HG02981 (cell line): ENCODE measurements around the gene CDCA7L.
"Not testable (repeated sequence)": the region's sequence is repeated elsewhere in the genome, so short reads cannot be mapped to it uniquely, and the experiment has no call there.

Experiments used
- ATAC-seq: cut with Tn5 transposase; IDR thresholded peaks from one replicate; pipeline ENCODE4 v1.9.1; 2021; ENCODE audit warnings: mild to moderate bottlenecking, moderate library complexity; ENCODE audit not compliant: unreplicated experiment

CDCA7L gene

DNA sequence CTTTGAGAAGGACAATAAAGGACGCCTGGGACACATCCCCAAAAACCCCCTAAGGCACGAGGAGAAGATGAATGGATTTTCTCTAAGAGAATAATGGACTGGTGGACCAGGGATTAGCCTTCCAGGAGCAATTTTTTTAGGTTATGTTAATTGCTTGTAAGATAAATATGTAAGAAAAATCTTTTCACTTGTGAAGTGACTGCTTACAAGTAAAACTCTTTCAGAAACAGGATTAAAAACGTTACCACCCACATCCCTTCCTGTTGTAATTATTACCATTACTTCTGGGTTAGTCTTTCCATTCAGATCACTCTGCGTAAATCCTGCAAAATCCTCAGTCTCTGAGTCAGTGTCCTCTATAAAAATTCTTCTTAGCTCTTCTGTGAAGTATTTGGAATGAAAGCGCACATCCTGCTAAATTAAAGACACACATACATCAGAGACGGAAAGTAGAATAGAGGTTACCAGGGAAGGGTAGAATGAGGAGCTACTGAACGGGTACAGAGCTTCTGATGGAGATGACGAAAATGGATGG, 34.3 kb downstream of the CDCA7L start:
- no peak for ATAC-seq

DNA sequence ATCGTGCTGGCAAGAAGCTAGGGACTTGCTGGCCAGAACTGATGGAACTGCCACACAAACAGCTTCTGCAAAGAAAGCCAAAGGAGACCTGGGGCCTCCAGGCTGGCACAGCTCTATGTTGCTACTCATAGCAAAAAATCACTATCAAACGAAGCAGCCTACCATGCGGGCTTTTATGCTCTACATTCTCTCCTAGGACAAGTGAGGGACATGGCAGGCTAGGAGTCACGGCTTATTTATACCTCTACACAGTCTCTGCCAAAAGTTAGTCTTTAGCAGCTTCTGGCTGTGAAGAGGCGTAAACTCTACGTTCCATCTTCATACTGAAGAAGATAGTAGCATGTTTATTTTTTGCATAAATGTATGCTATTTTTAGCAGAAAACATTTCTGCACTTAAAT, 35.4 kb downstream of the CDCA7L start:
- no peak for ATAC-seq

DNA sequence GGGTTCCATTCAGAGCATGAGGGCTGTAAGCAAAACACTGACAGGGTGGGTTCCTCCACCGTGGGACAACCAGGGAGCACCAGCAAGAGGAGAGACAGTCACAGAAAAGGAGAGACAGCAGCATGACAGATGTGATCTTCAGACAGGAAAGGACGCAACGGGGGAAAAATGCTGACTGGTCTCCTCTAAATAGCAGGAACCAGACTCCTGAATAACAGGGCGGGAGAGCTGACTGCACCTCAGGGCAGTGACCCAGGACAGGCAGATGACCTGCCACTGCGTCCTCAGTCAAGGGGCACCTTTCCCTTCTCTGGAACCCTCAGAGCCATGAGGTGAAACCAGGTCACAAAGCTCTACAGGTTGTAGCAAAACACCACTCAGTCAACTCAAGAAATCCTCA, 37.0 kb downstream of the CDCA7L start:
- ATAC-seq: no peak

DNA sequence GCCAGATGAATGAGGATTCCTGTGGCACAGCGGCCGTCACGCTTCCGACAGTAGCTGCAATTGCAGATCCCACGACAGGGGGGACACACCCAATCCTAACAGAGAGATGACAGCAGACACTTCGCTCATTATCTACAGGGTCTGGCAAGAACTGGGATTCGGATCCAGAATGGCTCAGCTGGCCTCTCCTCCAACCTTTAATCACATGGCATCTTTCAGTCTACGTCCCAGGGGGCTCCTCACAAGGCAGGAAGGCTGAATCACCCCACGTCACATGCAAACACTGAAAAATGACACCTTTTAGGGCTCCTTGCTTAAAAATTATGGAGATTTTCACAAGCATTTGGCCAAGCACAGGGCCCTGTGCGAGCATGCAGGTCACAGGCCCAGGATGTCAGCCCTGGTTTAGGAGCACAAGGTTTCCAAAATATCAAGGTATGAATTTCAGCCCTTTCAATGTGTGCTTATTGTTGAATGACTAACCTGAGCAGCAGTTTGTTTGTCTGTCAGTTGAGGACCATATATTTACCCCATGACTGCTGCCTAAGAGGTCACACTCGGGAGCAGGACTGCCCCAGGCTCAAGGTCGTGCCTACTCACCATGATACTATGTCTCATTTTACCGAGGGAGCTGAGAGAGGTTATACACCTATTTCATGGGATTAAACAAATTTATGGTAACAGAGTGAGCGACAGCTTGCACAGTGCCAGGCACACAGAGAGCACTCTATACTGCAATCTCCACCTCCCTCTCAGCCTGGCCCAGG, 42.5 kb downstream of the CDCA7L start:
- no peak for ATAC-seq

DNA sequence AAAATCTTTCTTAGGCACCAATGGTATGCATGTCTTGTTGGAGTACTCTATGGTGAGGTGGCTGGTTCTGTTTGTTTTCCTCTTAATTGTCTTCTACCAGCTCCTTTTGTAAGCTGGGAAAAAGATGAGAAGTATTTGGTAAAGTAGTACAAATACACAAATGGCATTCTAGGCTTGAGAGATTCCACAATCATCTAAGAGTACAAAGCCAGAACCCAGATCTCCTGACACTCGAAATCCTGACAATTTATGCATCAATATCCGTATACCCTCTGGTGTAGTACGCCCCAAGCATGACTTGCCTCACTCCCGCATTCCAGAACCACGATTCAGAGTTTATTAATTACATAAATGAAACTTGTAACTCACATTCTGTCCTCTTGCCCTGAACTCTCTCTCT, 43.5 kb downstream of the CDCA7L start:
- ATAC-seq: no peak

DNA sequence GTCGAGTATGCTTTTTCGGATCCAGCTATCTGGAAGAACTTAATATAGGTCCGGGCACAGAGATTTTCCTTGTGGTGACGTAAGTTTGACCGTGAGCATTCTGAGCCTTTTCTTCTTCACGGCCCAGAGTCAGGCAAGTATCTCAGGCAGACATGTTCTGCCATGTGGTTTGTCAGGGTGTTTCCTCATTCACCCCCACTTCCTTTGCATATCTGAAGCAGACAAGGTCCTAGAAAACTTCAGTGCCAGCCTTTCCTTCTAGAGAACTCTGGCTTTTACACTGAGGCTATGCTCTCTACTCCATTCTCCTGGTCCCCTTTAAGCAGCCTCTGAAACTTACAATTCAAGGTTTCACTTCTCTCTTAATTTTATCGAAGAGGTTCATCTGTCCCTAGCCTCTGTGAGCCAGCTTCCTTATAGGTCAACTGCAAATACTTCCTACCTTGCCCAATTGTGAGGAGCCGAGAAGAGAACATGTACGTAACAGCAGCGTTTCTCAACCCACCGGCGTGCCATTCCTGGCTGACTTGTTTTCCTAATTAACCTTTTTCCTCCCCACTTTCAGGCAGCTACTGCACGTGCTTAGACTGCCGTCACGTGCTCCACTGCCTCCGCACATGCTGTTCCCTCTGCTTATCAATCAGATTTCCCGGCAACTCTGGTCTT, 47.3 kb downstream of the CDCA7L start:
- ATAC-seq: peak; percentile 75

DNA sequence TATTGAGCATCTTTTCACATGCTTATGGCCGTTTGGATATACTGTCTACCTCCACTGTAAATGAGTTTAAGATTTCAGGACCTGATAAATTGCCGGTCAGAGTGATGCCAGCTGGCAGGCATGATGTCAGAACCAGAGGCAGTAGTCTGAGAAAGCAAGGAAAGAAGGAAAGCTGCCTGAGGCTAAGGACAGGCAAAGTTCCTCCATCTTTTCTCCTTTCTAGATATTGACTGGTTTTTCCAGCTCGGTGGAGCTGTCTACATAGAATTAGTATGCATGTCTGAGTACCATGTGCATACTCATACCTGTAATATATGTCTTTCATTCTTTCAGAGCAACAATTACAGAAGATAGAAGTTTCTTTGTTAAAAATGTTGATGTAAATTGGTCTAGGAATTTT, 52.3 kb downstream of the CDCA7L start:
- ATAC-seq: no peak

DNA sequence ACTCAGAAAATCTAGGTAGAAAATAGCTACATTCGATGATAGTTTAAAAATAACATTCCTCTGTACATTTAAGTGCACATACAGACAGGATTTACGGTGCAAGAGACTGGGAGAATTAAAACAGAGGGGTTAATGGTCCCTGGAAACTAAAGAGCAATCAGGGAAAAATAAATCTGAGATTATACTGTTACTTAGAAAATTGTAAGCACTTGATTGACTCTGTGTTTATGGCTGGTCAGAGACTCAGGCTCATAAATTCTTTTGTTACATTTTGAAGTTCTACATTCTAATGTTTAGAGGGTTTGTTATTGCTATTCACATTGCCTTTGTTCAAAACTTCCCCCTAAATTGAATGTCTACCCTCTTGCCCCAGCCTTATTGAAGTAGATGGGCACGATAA, 54.4 kb downstream of the CDCA7L start:
- ATAC-seq: no peak

DNA sequence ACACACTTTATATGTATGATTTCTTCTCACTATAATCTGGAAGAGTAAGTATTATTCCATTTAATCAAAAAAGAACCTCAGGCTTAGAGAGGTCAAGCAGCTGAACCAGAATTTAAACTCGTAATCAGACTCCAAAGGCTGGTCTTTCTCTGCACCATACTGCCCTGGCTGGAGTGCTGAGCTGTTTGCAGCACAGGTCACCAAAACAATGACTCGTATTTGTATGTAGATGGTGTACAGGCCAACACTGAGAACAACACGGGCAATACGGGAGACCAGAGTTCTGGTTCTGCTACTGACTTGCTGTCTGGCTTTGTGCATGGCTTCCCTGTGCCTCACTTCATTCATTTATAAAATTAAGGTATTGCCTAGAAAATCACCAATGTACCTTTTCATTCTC, 57.9 kb downstream of the CDCA7L start:
- ATAC-seq: no peak

DNA sequence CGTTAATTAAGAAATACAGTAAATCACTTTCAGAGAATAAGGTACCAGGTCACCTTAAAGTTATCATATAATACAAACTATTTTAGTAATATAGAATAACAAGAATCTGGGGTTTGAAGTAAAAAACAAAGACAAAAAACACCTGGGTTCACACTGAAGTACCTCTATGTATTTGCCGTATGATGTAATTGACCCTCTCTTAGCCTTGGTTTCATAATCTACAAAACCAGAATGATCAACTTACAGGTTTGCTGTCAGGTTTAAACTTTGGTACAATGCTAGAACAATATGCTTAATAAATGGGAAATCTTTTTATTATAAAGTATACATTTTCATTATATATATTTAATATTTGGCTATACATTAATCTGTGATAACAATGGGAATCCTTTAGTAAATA, 58.3 kb downstream of the CDCA7L start:
- ATAC-seq: no peak

DNA sequence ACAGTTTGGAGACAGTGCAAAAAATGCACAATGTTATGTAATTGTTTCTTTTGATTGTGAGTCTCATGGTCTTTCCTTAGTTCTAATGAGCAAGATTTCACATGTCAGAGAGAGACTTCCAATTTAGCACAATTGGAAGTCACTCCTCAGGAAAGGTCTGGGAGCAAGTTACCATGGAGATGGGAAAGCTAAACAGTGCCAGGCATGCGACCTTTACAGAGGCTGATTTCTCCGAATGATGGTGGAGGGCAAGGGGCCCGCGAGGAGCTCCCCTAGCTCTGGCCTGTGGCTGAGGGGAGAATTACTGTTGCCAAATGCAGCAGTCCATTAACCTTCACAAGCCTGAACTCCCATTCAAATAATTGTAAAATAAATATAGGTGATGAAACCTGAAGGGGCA, 59.3 kb downstream of the CDCA7L start:
- no peak for ATAC-seq

DNA sequence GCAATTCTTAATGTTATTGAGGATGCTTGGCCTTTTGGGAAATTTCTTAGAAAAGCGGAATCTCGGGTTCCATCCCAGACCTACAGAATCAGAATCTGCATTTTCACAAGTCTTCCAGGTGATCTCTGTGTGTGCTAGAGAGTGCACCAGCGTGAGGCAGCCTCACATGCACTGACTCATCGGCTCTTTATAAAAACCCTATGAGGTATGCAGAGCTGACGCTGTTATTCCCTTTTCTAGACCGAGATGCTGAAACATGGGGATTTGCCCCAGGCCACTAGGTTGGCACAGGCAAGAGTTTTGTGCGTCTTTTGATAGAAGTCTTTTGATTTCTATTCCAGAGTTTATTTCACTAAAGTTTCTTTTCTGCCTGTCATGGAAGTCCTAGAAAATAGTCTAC, 61.2 kb downstream of the CDCA7L start:
- no peak for ATAC-seq

DNA sequence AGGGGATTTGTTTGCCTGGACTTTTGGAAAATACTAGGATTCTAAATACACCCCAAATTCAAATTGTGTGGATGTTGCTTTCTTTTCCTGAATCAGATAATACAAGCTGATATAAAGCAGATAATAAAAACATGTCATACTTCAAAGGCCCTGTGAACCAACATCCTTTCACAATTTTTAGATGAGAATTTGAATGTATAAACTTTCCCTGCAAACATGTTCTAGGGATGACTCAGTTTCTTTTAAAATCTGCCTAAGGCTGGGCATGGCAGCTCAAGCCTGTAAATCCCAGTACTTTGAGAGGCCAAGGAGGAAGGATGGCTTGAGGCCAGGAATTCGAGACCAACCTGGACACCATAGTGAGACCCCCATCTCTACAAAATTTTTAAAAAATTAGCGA, 62.2 kb downstream of the CDCA7L start:
- ATAC-seq: not testable (repeated sequence)

DNA sequence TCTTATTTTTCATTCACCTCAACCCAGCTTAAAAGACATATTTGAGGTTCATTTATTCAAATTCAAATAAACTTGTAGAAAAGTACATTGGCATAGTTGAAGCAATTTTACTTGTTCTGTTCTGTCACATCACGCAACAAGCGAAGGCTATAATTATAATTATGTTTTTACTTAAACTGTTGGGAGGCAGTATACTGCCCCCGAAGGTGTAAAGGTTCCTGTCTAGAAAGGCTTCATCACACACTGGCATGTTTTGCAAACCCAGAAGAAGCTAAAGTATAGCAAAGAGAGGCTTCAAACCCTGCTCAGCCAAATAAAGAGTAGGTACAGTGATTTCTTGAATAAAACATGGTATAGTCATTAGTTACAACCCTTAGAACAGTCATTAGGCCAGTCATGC, 62.6 kb downstream of the CDCA7L start:
- ATAC-seq: no peak

DNA sequence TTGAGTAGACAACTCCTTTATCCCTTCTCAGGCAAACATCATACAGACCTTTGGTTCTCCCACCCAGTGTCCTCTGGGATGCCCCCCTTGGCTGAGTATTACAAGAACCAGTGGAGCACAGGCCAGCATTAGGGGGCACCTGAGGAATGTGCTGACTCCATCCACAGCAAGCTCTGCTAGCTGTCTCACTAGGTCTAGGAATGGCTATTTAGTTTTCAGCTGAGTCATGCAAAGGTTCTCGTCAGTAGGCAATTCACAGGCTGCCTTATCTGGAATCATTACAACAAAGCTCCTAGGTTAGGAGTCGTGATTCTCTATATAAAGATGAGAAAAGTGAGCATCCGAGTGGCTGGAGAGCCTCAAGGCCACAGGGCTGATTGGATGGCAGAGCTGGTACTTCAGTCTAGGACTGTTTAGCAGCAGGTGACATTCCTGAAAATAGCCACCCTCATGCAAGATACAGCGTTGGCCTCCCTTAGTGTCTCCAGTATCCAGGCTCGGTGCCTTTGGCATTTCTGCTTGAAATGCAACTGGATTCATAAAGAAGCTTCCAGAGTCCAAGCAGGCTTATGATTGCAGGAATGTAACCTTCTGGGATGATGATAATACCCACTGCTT, 75.8 kb downstream of the CDCA7L start:
- ATAC-seq: no peak

DNA sequence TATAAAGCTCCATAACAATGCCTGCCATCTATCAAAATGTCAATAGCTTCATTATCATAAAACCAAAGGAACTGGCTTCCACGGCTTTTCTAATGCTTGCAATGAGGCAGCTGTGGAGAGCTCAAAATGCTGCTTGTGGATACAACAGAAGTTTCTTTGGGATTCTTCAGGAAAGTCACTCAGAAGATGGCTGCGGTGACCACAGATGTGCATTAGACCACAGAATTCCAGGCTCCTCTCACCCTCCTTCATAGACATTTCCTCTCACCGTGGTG, 77.2 kb downstream of the CDCA7L start:
- no peak for ATAC-seq

DNA sequence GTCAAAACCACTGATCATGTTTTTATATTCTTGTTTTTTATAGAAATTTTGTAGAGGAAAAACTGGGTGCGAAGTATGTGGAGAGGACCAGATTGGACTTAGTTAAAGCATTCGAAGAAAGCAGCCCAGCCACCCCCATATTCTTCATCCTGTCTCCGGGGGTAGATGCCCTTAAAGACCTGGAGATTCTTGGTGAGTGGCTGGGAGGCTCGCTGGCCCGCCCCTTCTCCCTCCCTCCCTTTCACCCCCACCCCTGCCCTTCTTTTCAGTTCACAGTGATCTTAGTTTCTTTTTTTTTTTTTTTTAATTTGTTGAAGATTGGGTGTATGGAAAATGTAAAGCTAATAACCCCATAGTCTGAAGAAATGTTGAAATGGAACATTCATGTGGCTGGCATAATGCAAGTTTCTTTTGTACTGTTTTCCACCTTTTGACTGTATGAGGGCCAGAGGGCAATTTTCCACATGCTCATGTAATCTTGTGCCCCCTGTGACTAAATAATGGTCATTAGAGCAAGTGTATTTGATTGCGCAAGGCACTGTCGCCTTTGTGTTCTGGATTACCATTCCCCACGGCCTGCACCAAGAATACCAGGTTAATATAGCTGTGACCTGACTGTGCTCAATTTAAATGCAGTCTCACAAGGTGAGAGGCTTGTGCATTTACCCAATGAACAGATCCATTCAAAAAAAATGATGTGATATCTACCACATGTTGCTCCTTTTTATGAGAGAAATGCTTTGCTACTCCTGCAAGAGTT, 77.7 kb downstream of the CDCA7L start:
- no peak for ATAC-seq

DNA sequence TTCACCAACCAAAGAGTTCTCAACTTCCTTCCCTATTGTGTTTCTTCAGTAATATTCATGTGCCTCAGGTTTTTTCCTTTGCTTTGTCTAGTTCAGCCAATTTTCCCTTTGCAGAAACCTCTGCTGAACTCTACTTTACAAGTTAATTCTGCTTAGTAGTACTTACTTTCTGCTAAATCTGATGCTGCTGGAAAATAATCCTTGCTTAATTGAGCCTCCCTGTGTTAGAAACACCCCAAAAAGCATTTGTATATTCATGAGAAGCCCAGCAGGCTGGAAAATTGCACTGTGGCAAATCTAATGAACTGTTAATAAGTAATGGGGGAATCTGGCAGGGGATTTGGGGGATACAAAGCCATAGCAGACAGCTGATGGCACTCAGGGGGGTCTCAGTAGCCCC, 78.5 kb downstream of the CDCA7L start:
- ATAC-seq: no peak

DNA sequence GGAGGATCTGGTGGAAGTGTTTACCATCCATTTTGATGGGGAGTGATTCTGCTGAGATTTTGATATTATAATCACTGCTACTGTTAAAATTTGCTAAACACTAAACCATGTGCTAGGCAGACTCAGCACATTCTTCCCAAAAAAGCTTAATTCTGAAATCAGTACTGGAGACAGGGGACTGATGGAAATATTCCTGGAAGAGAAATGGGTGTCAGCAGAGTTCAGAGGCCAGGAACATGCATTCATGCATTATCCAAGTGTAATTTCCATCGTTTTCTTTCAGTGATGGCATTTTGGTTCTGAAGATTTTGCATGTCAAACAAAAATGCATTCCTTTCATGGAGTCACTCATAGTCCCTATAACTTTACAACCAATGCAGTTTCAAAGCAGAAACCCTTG, 79.0 kb downstream of the CDCA7L start:
- ATAC-seq: no peak

DNA sequence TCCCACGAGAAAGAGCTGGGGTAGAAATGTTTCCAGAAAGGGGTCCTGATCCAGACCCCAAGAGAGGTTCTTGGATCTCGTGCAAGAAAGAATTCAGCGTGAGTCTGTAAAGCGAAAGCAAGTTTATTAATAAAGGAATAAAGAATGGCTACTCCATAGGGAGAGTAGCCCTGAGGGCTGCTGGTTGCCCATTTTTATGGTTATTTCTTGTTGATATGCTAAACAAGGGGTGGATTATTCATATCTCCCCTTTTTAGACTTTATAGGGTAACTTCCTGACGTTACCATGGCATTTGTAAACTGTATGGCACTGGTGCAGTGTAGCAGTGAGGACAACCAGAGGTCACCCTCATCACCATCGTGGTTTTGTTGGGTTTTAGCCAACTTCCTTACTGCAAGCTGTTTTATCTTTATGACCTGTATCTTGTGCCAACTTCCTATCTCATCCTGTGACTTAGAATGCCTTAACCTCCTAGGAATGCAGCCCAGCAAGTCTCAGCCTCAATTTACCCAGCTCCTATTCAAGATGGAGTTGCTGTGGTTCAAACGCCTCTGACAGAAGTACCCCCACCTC, 80.0 kb downstream of the CDCA7L start:
- not testable (repeated sequence) for ATAC-seq

DNA sequence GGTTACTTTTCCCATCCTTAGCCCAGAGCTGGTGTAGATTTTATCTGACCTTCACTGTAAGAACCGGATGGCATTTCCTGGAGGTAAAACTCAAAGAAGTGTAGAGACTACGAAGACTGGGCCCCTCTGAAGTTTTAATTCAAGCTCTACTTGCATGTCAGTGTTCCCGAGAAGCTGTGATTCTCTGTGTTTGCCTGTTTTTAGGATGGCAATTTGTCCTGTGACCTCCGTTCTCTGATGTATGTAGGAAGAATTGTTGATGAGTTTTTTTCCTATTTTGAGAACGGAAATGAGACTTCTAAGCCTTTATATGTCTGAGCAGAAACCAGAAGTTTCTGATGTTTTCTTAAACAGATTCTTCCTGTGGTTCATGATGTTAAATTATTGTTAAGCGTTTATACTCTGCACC, 94.1 kb downstream of the CDCA7L start:
- no peak for ATAC-seq
